ENCODE results near the gene ENO1. TPM values are rescaled to one million over a fixed set of nuclear protein-coding genes. Genes with fewer than 3 reads are reported as not detected.

The ENO1 gene
- total and polyA plus RNA-seq, 9 of the 15 experiments (the other 6 are each of a cell fraction or from before 2014, with no cell fraction given), result 2,249 to 7,472 (median 2,868) TPM

DNA sequence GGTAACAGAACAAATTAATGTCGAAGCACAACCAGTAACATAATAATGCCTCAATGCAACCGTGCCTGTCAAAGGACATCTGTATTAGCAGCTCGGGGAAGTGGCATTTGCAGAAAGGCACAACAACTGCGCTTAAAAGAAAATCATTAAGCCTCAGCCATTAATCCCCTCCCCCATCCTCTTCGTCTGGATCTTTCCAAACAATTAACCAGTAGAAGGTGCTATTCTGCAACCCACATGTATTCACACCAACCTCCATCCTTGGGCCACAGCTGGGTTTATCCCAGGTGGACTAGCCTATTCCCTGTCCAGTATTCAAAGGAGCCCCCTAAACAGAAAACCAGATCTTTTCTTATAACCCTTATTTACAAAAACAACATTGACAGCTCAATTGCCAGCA, 63.6 kb downstream of the ENO1 start (continued):
- TF ChIP-seq, protein P1, sequence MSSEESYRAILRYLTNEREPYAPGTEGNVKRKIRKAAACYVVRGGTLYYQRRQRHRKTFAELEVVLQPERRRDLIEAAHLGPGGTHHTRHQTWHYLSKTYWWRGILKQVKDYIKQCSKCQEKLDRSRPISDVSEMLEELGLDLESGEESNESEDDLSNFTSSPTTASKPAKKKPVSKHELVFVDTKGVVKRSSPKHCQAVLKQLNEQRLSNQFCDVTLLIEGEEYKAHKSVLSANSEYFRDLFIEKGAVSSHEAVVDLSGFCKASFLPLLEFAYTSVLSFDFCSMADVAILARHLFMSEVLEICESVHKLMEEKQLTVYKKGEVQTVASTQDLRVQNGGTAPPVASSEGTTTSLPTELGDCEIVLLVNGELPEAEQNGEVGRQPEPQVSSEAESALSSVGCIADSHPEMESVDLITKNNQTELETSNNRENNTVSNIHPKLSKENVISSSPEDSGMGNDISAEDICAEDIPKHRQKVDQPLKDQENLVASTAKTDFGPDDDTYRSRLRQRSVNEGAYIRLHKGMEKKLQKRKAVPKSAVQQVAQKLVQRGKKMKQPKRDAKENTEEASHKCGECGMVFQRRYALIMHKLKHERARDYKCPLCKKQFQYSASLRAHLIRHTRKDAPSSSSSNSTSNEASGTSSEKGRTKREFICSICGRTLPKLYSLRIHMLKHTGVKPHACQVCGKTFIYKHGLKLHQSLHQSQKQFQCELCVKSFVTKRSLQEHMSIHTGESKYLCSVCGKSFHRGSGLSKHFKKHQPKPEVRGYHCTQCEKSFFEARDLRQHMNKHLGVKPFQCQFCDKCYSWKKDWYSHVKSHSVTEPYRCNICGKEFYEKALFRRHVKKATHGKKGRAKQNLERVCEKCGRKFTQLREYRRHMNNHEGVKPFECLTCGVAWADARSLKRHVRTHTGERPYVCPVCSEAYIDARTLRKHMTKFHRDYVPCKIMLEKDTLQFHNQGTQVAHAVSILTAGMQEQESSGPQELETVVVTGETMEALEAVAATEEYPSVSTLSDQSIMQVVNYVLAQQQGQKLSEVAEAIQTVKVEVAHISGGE (CRISPR knock-in tag; IDR thresholded peaks at IDR 0.05), result no peak
- TF ChIP-seq, protein P2, sequence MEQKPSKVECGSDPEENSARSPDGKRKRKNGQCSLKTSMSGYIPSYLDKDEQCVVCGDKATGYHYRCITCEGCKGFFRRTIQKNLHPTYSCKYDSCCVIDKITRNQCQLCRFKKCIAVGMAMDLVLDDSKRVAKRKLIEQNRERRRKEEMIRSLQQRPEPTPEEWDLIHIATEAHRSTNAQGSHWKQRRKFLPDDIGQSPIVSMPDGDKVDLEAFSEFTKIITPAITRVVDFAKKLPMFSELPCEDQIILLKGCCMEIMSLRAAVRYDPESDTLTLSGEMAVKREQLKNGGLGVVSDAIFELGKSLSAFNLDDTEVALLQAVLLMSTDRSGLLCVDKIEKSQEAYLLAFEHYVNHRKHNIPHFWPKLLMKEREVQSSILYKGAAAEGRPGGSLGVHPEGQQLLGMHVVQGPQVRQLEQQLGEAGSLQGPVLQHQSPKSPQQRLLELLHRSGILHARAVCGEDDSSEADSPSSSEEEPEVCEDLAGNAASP (IDR thresholded peaks at IDR 0.05), result no peak
- TF ChIP-seq ZNF3 (CRISPR knock-in tag; IDR thresholded peaks at IDR 0.05) (no peak), BMI1 (IDR thresholded peaks at IDR 0.05; ENCODE audit: low read length) (no peak), PHTF2 (CRISPR knock-in tag; IDR thresholded peaks at IDR 0.05) (no peak), RBM25 (IDR thresholded peaks at IDR 0.05; ENCODE audit: low read depth, low read length, severe bottlenecking) (no peak), CBX8 (IDR thresholded peaks at IDR 0.05; ENCODE audit: borderline replicate concordance, extremely low read depth, low read depth, low read length, poor library complexity, severe bottlenecking) (no peak), MTA2 (IDR thresholded peaks at IDR 0.05; ENCODE audit: low read depth) (no peak), MAFK (IDR thresholded peaks at IDR 0.05; ENCODE audit: low read length) (no peak), MED1 (CRISPR knock-in tag; IDR thresholded peaks at IDR 0.05; ENCODE audit: borderline replicate concordance) (no peak), BACH1 (tag; IDR thresholded peaks at IDR 0.05) (no peak), ZNF140 (CRISPR knock-in tag; IDR thresholded peaks at IDR 0.05) (no peak), HSF4 (CRISPR knock-in tag; IDR thresholded peaks at IDR 0.05; ENCODE audit: borderline replicate concordance) (no peak)
- TF ChIP-seq, protein P3, sequence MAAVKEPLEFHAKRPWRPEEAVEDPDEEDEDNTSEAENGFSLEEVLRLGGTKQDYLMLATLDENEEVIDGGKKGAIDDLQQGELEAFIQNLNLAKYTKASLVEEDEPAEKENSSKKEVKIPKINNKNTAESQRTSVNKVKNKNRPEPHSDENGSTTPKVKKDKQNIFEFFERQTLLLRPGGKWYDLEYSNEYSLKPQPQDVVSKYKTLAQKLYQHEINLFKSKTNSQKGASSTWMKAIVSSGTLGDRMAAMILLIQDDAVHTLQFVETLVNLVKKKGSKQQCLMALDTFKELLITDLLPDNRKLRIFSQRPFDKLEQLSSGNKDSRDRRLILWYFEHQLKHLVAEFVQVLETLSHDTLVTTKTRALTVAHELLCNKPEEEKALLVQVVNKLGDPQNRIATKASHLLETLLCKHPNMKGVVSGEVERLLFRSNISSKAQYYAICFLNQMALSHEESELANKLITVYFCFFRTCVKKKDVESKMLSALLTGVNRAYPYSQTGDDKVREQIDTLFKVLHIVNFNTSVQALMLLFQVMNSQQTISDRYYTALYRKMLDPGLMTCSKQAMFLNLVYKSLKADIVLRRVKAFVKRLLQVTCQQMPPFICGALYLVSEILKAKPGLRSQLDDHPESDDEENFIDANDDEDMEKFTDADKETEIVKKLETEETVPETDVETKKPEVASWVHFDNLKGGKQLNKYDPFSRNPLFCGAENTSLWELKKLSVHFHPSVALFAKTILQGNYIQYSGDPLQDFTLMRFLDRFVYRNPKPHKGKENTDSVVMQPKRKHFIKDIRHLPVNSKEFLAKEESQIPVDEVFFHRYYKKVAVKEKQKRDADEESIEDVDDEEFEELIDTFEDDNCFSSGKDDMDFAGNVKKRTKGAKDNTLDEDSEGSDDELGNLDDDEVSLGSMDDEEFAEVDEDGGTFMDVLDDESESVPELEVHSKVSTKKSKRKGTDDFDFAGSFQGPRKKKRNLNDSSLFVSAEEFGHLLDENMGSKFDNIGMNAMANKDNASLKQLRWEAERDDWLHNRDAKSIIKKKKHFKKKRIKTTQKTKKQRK (IDR thresholded peaks at IDR 0.05; ENCODE audit: borderline replicate concordance, low read depth, low read length), result no peak
- TF ChIP-seq, protein P4, sequence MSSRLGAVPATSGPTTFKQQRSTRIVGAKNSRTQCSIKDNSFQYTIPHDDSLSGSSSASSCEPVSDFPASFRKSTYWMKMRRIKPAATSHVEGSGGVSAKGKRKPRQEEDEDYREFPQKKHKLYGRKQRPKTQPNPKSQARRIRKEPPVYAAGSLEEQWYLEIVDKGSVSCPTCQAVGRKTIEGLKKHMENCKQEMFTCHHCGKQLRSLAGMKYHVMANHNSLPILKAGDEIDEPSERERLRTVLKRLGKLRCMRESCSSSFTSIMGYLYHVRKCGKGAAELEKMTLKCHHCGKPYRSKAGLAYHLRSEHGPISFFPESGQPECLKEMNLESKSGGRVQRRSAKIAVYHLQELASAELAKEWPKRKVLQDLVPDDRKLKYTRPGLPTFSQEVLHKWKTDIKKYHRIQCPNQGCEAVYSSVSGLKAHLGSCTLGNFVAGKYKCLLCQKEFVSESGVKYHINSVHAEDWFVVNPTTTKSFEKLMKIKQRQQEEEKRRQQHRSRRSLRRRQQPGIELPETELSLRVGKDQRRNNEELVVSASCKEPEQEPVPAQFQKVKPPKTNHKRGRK (tag; IDR thresholded peaks at IDR 0.05), result no peak
- TF ChIP-seq, protein P5, sequence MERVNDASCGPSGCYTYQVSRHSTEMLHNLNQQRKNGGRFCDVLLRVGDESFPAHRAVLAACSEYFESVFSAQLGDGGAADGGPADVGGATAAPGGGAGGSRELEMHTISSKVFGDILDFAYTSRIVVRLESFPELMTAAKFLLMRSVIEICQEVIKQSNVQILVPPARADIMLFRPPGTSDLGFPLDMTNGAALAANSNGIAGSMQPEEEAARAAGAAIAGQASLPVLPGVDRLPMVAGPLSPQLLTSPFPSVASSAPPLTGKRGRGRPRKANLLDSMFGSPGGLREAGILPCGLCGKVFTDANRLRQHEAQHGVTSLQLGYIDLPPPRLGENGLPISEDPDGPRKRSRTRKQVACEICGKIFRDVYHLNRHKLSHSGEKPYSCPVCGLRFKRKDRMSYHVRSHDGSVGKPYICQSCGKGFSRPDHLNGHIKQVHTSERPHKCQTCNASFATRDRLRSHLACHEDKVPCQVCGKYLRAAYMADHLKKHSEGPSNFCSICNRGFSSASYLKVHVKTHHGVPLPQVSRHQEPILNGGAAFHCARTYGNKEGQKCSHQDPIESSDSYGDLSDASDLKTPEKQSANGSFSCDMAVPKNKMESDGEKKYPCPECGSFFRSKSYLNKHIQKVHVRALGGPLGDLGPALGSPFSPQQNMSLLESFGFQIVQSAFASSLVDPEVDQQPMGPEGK (CRISPR knock-in tag; IDR thresholded peaks at IDR 0.05; ENCODE audit: borderline replicate concordance), result no peak
